ENCODE data around the gene ST3GAL5.

DNA sequence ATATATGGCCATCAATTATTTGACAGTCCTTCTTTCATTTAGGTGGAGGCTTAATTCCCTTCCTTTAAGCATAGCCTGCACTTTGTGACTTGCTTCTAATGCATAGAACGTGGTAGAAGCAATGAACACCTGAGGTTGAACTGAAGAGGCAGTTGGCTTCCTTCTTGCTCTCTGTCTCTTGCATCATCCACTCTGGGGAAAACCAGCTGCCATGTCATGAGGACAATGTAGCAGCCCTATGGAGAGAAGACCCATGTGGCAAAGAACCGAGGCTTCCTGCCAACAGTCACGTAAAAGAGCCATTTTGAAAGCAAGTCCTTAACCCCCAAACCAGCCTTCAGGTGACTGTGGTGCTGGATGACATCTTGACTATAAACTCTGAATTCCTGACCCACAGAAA lies 88.2 kb downstream of the ST3GAL5 start:
- TF ChIP-seq, protein P1, sequence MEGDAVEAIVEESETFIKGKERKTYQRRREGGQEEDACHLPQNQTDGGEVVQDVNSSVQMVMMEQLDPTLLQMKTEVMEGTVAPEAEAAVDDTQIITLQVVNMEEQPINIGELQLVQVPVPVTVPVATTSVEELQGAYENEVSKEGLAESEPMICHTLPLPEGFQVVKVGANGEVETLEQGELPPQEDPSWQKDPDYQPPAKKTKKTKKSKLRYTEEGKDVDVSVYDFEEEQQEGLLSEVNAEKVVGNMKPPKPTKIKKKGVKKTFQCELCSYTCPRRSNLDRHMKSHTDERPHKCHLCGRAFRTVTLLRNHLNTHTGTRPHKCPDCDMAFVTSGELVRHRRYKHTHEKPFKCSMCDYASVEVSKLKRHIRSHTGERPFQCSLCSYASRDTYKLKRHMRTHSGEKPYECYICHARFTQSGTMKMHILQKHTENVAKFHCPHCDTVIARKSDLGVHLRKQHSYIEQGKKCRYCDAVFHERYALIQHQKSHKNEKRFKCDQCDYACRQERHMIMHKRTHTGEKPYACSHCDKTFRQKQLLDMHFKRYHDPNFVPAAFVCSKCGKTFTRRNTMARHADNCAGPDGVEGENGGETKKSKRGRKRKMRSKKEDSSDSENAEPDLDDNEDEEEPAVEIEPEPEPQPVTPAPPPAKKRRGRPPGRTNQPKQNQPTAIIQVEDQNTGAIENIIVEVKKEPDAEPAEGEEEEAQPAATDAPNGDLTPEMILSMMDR (conservative IDR thresholded peaks at IDR 0.05; ENCODE audit: low read length): no peak
- TF ChIP-seq EZH2phosphoT487 (IDR thresholded peaks at IDR 0.05; ENCODE audit: borderline replicate concordance, low read depth, low read length): no peak

All from OCI-LY7 (cell line).